Astrocyte of the cerebellum (primary cell): Measurements from ENCODE around the gene GPSM3.

Experiments
- DNase-seq: peaks from one replicate; pipeline ENCODE4 v3.0.0-alpha.2; 2011; ENCODE audit warnings: low read depth
- H3K4me3 ChIP-seq: 2 replicates; pipeline ENCODE4 v1.5.1; 2011; ENCODE audit warnings: mild to moderate bottlenecking, low read depth, low read length, moderate library complexity
- in situ Hi-C: cut with HindIII; loops from 2 replicates; pipeline ENCODE4 v1.10.0; 2017; ENCODE audit warnings: low sequenced_read_pairs
- TF ChIP-seq, protein P1 (sequence below): IDR thresholded peaks from 2 replicates; pipeline ENCODE4 v1.5.1; 2012; ENCODE audit warnings: low read length, low read depth, moderate library complexity, mild to moderate bottlenecking; ENCODE audit errors: missing control alignments

Gene GPSM3, protein sequence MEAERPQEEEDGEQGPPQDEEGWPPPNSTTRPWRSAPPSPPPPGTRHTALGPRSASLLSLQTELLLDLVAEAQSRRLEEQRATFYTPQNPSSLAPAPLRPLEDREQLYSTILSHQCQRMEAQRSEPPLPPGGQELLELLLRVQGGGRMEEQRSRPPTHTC

DNA sequence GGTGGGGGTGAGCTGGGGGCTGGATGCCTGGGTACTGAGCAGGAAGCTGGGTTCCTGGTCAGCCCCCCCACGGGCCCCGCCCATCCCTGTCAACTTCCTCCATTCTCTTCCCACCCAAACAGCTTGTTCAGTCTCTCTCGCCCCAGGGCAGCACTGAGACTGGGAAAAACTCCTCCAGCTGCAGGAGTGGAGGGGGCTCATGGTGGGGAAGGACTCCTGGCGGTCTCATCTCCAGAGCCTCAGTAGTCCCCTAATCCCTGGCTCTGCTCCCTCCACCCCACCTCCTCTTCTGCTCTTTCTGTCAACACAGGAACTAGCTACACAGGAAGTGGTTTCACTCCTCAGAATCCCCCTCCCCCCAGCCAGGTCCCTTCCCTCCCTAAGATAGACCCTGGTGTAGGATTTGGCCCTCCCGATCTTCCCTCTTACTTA, at the start of gene GPSM3:
TSS of gene GPSM3 (minus strand) at position 36 of the 432 bp plus-strand sequence. CDS start 130 bp downstream, outside the sequence.
- DNase-seq, result no peak
- TF ChIP-seq, protein P1, sequence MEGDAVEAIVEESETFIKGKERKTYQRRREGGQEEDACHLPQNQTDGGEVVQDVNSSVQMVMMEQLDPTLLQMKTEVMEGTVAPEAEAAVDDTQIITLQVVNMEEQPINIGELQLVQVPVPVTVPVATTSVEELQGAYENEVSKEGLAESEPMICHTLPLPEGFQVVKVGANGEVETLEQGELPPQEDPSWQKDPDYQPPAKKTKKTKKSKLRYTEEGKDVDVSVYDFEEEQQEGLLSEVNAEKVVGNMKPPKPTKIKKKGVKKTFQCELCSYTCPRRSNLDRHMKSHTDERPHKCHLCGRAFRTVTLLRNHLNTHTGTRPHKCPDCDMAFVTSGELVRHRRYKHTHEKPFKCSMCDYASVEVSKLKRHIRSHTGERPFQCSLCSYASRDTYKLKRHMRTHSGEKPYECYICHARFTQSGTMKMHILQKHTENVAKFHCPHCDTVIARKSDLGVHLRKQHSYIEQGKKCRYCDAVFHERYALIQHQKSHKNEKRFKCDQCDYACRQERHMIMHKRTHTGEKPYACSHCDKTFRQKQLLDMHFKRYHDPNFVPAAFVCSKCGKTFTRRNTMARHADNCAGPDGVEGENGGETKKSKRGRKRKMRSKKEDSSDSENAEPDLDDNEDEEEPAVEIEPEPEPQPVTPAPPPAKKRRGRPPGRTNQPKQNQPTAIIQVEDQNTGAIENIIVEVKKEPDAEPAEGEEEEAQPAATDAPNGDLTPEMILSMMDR, result no peak
- no peak within 1 kb of the TSS for H3K4me3 ChIP-seq
- in situ Hi-C loops, result no loop called here

DNA sequence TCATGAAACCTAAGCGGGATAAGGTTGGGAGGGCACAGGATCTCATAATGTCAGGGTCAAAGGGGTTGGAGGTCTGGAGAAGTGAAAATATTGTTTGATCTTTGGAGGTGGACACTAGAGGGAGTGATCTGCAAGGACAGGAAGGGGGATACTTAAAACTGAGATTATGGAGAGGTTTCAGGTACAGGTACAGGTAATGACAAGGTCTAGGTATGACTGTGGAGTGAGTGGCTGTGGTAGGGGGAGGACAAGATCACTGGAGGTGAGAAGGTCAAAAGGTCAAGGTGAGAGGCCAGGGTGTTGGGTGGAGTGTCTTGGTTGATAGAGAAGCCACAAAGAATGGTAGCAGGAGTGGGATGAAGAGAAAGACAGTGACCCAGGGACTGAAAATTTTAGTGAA, 48.2 kb upstream of the GPSM3 start:
- in situ Hi-C loops, result no loop called here
- no peak for DNase-seq
- TF ChIP-seq, protein P1, result no peak
- H3K4me3 ChIP-seq, result no peak overlapping the region

DNA sequence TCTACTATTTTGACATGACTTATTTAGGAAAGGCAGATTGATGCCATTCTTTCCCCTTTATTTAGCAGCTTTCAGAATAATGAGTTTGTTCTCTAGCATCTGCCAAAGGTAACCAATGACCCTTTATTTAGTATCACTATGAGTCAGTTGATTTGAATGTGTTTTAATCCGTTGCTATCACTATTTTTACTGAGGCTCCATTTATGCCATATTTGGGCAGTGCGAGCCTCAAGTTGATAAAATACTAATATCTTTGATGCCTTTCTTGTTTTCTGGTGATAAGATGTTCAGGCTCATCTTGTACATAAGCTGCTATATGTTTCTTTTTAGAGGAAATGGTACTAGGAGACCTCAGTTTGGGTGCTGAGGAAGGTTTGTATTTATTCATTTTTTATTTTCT, 47.0 kb upstream of the GPSM3 start:
- in situ Hi-C loops, result no loop called here
- DNase-seq, result no peak
- TF ChIP-seq, protein P1, result no peak
- no peak overlapping the region for H3K4me3 ChIP-seq

DNA sequence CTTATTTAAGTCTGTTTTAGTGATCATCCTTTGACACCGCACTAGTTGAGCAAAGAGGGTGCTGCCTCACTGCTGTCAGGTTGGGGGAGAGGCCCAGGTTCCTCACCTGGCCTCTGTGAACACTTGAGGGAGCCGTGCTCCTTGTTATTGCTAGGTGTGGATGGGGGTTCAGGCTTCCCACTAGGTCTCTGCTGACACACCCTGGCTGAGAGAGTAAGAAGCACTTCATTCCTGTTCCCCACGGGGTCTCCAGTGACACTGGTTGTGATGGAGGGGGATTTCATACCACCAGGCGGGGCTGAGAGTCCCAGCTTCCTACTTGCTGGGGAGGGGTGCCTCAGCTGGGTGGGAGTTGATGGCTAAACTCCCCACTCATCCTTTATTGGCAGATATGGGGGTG, 42.5 kb upstream of the GPSM3 start:
- no peak for DNase-seq
- TF ChIP-seq, protein P1, result no peak
- in situ Hi-C loops, result no loop called here
- no peak overlapping the region for H3K4me3 ChIP-seq

DNA sequence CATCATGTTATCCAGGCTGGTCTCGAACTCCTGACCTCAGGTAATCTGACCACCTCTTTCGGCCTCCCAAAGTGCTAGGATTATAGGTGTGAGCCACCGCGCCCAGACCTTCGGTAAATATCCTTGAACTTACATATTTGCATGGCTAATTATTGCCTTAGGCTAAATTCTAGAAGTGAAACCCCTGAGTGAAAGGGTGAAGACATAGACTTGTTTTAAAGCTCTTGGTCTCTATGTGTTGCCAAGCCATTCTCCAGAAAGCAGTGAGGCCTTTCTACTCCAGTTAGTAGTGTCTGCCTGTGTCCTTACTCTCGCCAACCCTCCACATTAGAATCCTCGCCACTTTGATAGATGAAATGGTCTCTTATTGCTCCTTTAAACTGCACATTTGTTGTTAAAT, 34.0 kb upstream of the GPSM3 start:
- no peak overlapping the region for H3K4me3 ChIP-seq
- TF ChIP-seq, protein P1, result no peak
- in situ Hi-C loops, result no loop called here
- DNase-seq, result no peak

DNA sequence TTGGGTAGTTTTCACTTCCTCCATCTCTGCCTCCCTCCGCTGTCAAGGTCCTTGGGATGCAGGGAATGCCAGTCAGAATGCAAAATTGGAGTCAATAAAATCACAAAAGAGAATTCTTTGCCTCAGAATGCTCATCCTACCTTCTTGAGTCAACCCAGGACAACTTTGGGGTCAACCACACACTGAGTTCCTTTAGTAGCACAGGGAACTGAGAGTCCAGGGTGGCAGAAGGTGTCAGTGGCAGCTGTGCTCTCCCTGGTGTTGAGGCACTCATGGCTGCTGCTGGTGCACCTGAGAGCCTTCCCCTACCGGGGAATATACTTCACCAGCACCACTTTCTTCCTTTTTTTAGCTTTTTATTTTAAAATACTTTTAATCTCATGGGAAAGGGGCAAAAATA, 32.3 kb upstream of the GPSM3 start:
- in situ Hi-C loops, result no loop called here
- TF ChIP-seq, protein P1, result no peak
- H3K4me3 ChIP-seq, result no peak overlapping the region
- DNase-seq, result no peak
